Occipital lobe (tissue), 3 donors: ENCODE measurements around the gene HSFX1. TPM values are rescaled to one million over a fixed set of nuclear protein-coding genes. Genes with fewer than 3 reads are reported as not detected.

Source experiments
- DNase-seq: peaks from one replicate; lab custom pipeline; 2025; lab: John Stamatoyannopoulos, UW
- small RNA-seq: library from RNA; depleted of rRNA; stranded (forward); fragments of <200 nt; gene quantifications from one replicate; pipeline ENCODE3, GENCODE V24; 2014
- total RNA-seq: library from RNA; depleted of rRNA; stranded (reverse); fragments of >200 nt; gene quantifications from one replicate; pipeline ENCODE4 v1.2.3, GENCODE V29; 2014

HSFX1 gene
- total RNA-seq, 1 donor from 2014 or later: 1.7 TPM

DNA sequence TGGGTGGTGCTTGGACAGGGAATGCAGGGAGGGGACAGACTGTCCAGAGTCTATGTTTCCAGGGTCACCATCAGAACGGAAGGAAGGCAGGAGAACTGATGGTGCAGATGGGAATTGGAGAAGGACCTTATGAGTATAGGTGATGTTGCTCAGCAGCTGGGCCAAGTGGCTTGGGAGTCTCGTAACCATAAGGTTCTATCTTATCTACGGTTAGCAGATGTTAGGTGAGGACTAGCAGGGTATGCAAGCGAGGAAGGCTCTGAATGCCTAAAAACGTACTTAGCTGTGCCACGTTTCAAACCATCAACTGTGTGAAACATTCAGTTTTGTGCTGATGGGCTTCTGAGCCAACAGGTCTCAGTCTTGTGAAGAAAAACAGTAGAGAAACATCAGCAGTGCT is 30.2 kb downstream of the HSFX1 start:
- no peak for DNase-seq

DNA sequence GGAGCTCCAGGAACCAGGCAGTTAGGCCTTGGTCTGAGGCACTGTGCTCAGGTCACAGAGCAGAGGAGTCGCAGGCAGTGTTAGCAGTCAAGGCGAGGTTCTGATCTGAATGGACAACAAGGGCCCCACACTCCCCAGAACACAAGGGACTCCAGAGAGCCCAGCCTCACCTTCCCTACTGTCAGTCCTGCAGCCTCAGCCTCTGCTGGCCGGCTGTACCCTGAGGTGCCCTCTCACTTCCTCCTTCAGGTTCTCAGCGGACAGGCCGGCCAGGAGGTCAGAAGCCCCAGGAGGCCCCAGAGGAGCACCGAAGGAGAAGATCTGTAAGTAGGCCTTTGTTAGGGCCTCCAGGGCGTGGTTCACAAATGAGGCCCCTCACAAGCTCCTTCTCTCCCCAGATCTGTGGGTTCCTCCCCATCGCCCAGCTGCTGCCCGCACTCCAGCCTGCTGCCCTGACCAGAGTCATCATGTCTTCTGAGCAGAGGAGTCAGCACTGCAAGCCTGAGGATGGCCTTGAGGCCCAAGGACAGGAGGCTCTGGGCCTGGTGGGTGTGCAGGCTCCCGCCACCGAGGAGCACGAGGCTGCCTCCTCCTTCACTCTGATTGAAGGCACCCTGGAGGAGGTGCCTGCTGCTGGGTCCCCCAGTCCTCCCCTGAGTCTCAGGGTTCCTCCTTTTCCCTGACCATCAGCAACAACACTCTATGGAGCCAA is 34.0 kb downstream of the HSFX1 start:
- DNase-seq: no peak

- no peak for DNase-seq
Observed at GRCh38 chrX:149818652-149819051, 44.8 kb downstream of the HSFX1 start.

- no peak for DNase-seq
Observed at GRCh38 chrX:149819371-149819770, 45.5 kb downstream of the HSFX1 start.

- DNase-seq: no peak
Observed at GRCh38 chrX:149825424-149825823, 51.6 kb downstream of the HSFX1 start.

Small RNAs within 50 kb of the gene (small RNA-seq; reads per million reads assigned to genes)
- gene AC244098.1 (not detected), gene AC244098.2 (not detected), gene AC244098.3 (not detected)

Other genes with a start within 250 kb of the HSFX1 start
- gene EOLA1, start 233.1 kb upstream of the HSFX1 start, total RNA-seq: 16.1 TPM
- gene HSFX3, start 224.1 kb upstream of the HSFX1 start, total RNA-seq: not detected
- gene MAGEA9B, start 186.6 kb upstream of the HSFX1 start, total RNA-seq: not detected
- 2.0 TPM for gene HSFX2, start 178.8 kb upstream of the HSFX1 start, total RNA-seq
- 51.6 TPM for gene TMEM185A, start 142.3 kb upstream of the HSFX1 start, total RNA-seq
- not detected for gene MAGEA11, start 62.0 kb upstream of the HSFX1 start, total RNA-seq
- gene MAGEA9, start 7.9 kb downstream of the HSFX1 start, total RNA-seq: not detected
- not detected for gene MAGEA8, start 107.1 kb downstream of the HSFX1 start, total RNA-seq
- not detected for gene HSFX4, start 155.5 kb downstream of the HSFX1 start, total RNA-seq
- 11.4 TPM for gene EOLA2, start 164.4 kb downstream of the HSFX1 start, total RNA-seq